Liver (tissue), 3 donors: ENCODE data around the gene FHL5.

ENCODE experiments used
- JUND ChIP-seq, 2 donors: IDR thresholded peaks; 2 replicates each; pipeline ENCODE4 v1.6.1; 2016; ENCODE audit warnings: antibody characterized with exemption in 2 of 2
- RXRA ChIP-seq, 2 donors: IDR thresholded peaks; 2 replicates each; pipeline ENCODE4 v1.6.1; 2017 to 2018; ENCODE audit warnings: antibody characterized with exemption in 2 of 2, mild to moderate bottlenecking in 1 of 2
- TAF1 ChIP-seq: conservative IDR thresholded peaks from 2 replicates; pipeline ENCODE4 v1.6.1; 2016; ENCODE audit warnings: antibody characterized with exemption, mild to moderate bottlenecking
- YY1 ChIP-seq: IDR thresholded peaks from 2 replicates; pipeline ENCODE4 v1.6.1; 2016; ENCODE audit warnings: antibody characterized with exemption, mild to moderate bottlenecking
- TF ChIP-seq, protein P1 (sequence below): fragments of 150-350 bp; IDR thresholded peaks from 2 replicates; pipeline ENCODE4 v1.5.1; 2017; ENCODE audit warnings: improper control_type of control experiment, low read depth, low read length; ENCODE audit not compliant: missing input control
- TF ChIP-seq, protein P2 (sequence below): IDR thresholded peaks from 2 replicates; pipeline ENCODE4 v1.6.1; 2016; ENCODE audit warnings: antibody characterized with exemption
- TF ChIP-seq, protein P3 (sequence below): IDR thresholded peaks from 2 replicates; pipeline ENCODE4 v1.6.1; 2016; ENCODE audit warnings: antibody characterized with exemption, mild to moderate bottlenecking
- TF ChIP-seq, protein P4 (sequence below): IDR thresholded peaks from 2 replicates; pipeline ENCODE4 v1.6.1; 2016; ENCODE audit warnings: antibody characterized with exemption
- donor health status: healthy.
- donor health status: healthy.

DNA sequence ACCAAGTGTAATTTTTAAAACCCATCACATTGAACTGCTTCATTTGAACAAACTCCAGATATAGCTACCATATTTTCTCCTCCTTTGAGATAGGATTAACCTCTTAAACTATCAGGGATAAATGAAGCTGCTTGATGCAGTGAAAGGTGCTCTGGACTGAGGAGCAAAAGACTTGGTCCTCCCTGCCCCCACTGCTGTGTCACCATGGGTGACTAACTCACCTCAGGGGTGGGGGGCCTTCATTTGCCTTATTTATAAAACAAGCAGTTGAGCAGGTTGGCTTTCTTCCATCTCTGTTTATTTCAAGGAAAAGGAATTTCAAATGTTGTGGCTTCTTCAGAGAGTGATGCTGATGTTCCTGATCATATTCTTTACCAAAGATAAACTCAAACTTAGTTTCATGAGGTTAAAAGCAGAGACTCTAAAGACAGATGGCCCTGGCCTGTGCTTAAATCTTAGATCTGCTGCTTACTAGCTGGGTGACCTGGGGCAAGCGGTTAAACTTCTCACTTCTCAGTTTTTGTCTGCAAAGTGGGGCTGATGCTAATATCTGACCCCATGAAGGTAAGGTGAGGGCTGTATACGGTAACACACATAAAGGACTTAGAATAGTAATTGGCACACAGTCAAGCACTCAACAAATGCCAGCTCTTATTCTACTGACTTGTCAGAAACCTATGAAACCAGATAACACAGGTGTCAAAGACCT is 50.5 kb downstream of the FHL5 start:
- TF ChIP-seq, protein P1, sequence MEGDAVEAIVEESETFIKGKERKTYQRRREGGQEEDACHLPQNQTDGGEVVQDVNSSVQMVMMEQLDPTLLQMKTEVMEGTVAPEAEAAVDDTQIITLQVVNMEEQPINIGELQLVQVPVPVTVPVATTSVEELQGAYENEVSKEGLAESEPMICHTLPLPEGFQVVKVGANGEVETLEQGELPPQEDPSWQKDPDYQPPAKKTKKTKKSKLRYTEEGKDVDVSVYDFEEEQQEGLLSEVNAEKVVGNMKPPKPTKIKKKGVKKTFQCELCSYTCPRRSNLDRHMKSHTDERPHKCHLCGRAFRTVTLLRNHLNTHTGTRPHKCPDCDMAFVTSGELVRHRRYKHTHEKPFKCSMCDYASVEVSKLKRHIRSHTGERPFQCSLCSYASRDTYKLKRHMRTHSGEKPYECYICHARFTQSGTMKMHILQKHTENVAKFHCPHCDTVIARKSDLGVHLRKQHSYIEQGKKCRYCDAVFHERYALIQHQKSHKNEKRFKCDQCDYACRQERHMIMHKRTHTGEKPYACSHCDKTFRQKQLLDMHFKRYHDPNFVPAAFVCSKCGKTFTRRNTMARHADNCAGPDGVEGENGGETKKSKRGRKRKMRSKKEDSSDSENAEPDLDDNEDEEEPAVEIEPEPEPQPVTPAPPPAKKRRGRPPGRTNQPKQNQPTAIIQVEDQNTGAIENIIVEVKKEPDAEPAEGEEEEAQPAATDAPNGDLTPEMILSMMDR, result no peak
- TF ChIP-seq TAF1 (no peak), RXRA (IDR thresholded peaks at IDR 0.05) (no peak), YY1 (no peak), JUND (IDR thresholded peaks at IDR 0.05) (no peak)
- TF ChIP-seq, protein P2, sequence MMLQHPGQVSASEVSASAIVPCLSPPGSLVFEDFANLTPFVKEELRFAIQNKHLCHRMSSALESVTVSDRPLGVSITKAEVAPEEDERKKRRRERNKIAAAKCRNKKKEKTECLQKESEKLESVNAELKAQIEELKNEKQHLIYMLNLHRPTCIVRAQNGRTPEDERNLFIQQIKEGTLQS, result no peak
- TF ChIP-seq, protein P3, sequence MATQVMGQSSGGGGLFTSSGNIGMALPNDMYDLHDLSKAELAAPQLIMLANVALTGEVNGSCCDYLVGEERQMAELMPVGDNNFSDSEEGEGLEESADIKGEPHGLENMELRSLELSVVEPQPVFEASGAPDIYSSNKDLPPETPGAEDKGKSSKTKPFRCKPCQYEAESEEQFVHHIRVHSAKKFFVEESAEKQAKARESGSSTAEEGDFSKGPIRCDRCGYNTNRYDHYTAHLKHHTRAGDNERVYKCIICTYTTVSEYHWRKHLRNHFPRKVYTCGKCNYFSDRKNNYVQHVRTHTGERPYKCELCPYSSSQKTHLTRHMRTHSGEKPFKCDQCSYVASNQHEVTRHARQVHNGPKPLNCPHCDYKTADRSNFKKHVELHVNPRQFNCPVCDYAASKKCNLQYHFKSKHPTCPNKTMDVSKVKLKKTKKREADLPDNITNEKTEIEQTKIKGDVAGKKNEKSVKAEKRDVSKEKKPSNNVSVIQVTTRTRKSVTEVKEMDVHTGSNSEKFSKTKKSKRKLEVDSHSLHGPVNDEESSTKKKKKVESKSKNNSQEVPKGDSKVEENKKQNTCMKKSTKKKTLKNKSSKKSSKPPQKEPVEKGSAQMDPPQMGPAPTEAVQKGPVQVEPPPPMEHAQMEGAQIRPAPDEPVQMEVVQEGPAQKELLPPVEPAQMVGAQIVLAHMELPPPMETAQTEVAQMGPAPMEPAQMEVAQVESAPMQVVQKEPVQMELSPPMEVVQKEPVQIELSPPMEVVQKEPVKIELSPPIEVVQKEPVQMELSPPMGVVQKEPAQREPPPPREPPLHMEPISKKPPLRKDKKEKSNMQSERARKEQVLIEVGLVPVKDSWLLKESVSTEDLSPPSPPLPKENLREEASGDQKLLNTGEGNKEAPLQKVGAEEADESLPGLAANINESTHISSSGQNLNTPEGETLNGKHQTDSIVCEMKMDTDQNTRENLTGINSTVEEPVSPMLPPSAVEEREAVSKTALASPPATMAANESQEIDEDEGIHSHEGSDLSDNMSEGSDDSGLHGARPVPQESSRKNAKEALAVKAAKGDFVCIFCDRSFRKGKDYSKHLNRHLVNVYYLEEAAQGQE, result no peak
- TF ChIP-seq, protein P4, sequence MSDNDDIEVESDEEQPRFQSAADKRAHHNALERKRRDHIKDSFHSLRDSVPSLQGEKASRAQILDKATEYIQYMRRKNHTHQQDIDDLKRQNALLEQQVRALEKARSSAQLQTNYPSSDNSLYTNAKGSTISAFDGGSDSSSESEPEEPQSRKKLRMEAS, result no peak
